ENCODE results near the gene SIN3B. TPM values are rescaled to one million over a fixed set of nuclear protein-coding genes. Genes with fewer than 3 reads are reported as not detected.

Gene SIN3B
- total RNA-seq, 1 donor from 2014 or later, result 71.2 TPM

DNA sequence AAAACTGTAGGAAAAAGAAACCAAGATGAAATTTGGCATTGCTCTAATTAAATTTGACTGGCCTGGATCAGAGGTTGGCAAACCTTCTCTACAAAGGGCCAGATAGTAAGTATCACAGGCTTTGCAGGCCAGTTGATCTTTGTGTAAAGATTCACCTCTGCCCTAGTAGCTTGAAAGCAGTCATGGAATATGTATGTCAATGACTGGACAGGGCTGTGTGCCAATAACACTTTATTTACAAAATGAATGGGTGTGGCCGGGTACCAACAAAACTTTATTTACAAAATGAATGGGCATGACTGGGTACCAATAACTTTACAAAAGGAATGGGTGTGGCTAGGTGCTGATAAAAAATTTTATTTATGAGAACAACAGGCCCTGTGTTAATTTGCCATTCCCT, 20.0 kb downstream of the SIN3B start:
- no peak for DNase-seq (ENCODE audit: extremely low spot score, unreplicated experiment)
- Mint-ChIP-seq H3K27ac (no peak overlapping the region), H3K9me3 (no peaks in the 10 kb centered on the region), H3K36me3 (peaks cover 14% of the 10 kb centered on the region), H3K4me1 (ENCODE audit: unreplicated experiment) (no peaks in the 10 kb centered on the region), H3K4me3 (no peak overlapping the region), H3K27me3 (no peaks in the 10 kb centered on the region)
- TF ChIP-seq, protein P1, sequence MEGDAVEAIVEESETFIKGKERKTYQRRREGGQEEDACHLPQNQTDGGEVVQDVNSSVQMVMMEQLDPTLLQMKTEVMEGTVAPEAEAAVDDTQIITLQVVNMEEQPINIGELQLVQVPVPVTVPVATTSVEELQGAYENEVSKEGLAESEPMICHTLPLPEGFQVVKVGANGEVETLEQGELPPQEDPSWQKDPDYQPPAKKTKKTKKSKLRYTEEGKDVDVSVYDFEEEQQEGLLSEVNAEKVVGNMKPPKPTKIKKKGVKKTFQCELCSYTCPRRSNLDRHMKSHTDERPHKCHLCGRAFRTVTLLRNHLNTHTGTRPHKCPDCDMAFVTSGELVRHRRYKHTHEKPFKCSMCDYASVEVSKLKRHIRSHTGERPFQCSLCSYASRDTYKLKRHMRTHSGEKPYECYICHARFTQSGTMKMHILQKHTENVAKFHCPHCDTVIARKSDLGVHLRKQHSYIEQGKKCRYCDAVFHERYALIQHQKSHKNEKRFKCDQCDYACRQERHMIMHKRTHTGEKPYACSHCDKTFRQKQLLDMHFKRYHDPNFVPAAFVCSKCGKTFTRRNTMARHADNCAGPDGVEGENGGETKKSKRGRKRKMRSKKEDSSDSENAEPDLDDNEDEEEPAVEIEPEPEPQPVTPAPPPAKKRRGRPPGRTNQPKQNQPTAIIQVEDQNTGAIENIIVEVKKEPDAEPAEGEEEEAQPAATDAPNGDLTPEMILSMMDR (conservative IDR thresholded peaks at IDR 0.05), result no peak

DNA sequence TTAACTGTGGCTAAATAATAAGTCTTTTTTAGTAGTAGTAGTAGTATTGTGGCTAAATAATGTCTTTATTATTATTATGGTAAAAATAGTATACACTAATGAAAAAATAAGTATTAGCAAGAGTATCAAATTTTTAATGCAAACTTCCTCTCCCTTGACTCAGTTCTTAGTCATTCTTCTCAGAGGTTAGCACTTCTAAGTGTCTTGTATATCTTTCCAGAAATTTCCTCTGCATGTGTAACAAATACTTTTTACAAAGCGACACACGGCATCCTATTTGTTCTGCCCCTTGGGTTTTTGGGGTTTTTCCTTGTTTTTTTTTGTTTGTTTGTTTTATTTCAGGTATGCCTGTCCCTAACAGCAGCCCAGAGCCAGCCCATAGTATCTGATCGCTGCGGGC, 20.9 kb downstream of the SIN3B start:
- H3K9me3 Mint-ChIP-seq, result no peaks in the 10 kb centered on the region
- peaks cover 20% of the 10 kb centered on the region for H3K36me3 Mint-ChIP-seq
- no peaks in the 10 kb centered on the region for H3K27me3 Mint-ChIP-seq
- H3K27ac Mint-ChIP-seq, result no peak overlapping the region
- H3K4me1 Mint-ChIP-seq (ENCODE audit: unreplicated experiment), result no peaks in the 10 kb centered on the region
- H3K4me3 Mint-ChIP-seq, result no peak overlapping the region
- TF ChIP-seq, protein P1 (conservative IDR thresholded peaks at IDR 0.05), result no peak
- no peak for DNase-seq (ENCODE audit: extremely low spot score, unreplicated experiment)

DNA sequence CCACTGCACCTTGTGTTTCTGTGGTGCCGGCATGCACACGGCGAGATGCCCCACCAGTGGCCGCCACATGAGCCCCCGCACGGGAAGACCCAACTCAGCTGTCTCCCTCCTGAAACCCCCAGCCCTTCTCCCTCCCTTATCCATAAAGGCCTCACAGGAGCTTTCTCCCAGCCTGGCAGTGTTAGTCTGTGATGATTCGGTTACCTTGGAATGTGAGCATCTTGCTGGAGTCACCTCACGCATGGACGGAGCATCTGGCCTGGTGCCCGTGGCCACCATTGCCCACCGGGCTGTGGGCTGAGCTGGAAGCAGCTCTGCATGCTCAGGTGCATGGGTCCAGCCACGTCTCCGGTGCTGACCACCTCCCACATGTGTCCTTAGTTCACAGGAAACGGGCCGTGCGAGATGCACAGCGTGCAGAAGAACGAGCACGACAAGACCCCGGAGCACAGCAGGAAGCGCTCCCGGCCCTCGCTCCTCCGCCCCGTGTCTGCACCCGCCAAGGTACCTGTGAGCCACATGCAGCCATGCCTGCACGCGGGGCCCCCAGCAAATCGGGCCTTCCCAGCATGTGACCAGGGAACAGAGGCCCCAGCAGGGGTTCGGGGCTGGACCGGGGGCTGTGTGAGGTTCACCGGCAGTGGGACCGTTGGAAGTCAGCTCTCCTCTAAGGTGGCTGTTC, 22.0 kb downstream of the SIN3B start:
- no peaks in the 10 kb centered on the region for H3K4me1 Mint-ChIP-seq (ENCODE audit: unreplicated experiment)
- TF ChIP-seq, protein P1 (conservative IDR thresholded peaks at IDR 0.05), result no peak
- peaks cover 20% of the 10 kb centered on the region for H3K36me3 Mint-ChIP-seq
- H3K27me3 Mint-ChIP-seq, result no peaks in the 10 kb centered on the region
- no peaks in the 10 kb centered on the region for H3K9me3 Mint-ChIP-seq
- H3K4me3 Mint-ChIP-seq, result no peak overlapping the region
- H3K27ac Mint-ChIP-seq, result no peak overlapping the region
- no peak for DNase-seq (ENCODE audit: extremely low spot score, unreplicated experiment)

DNA sequence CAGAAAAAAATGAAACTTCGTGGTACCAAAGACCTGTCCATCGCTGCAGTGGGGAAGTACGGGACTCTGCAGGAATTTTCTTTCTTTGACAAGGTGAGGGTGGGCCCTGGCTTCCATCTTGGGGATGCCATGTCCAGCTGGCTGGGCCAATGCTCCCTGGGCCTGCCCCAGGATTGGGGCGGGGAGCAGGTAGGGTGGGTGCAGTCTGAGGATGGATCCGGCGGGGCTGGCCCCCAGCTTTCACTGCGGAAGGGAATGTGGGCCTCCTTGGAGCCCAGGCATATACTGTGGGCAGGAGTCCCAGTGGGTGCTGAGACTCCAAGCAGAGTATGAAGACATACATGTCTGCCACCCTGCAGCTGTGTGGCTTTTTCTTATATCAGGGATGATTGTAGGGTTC, 23.9 kb downstream of the SIN3B start:
- TF ChIP-seq, protein P1 (conservative IDR thresholded peaks at IDR 0.05), result no peak
- Mint-ChIP-seq H3K9me3 (no peaks in the 10 kb centered on the region), H3K27ac (no peak overlapping the region), H3K4me3 (no peak overlapping the region), H3K4me1 (ENCODE audit: unreplicated experiment) (no peaks in the 10 kb centered on the region), H3K27me3 (no peaks in the 10 kb centered on the region), H3K36me3 (peaks cover 14% of the 10 kb centered on the region)
- DNase-seq (ENCODE audit: extremely low spot score, unreplicated experiment), result no peak

DNA sequence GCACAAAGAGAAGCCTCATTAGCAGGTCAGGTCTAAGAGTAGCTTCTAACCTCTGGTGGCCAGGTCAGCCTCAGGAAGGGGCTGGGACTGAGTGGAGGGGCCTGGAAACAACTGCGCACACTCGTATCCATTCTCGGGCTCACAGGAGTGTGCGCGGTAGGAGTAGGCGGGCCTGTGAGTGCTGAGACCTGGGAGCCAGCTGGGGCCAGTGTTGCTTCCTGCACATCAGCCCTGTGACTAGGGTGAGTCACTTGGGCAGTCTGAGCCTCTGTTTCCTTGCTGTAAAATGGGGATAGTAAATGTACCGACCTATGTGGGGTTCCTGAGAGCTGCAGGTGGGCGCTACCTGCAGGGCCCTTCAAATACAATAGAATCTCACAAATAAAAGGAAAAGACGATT, 26.9 kb downstream of the SIN3B start:
- Mint-ChIP-seq H3K27ac (no peak overlapping the region), H3K27me3 (no peaks in the 10 kb centered on the region), H3K4me1 (ENCODE audit: unreplicated experiment) (no peaks in the 10 kb centered on the region), H3K9me3 (no peaks in the 10 kb centered on the region), H3K36me3 (peaks cover 14% of the 10 kb centered on the region), H3K4me3 (no peak overlapping the region)
- TF ChIP-seq, protein P1 (conservative IDR thresholded peaks at IDR 0.05), result no peak
- no peak for DNase-seq (ENCODE audit: extremely low spot score, unreplicated experiment)
